CD14-positive monocyte (primary cell): ENCODE data around the gene GNB3. TPM values are rescaled to one million over a fixed set of nuclear protein-coding genes. Genes with fewer than 3 reads are reported as not detected.

Source experiments
- DNase-seq, 3 donors: peaks; one replicate each; pipeline ENCODE4 v3.0.0-alpha.2; 2011 to 2022
- H2AFZ ChIP-seq: 2 replicates; pipeline ENCODE4 v1.6.0; 2012; ENCODE audit warnings: mild to moderate bottlenecking, low read depth, low read length, inconsistent platforms; ENCODE audit not compliant: insufficient read depth, poor library complexity, severe bottlenecking
- H3K27ac ChIP-seq, 2 donors: 1 replicate in 1 of 2; 2 replicates in 1 of 2; pipeline ENCODE4 v1.5.1; 2012 to 2013; ENCODE audit warnings: low read length in 2 of 2, control low read depth in 1 of 2, inconsistent platforms in 1 of 2, low read depth in 1 of 2, mild to moderate bottlenecking in 1 of 2
- H3K27me3 ChIP-seq, 2 donors: one replicate each; pipeline versions ENCODE4 v1.6.0 to v1.6.1; 2011 to 2013; ENCODE audit warnings: low read length in 2 of 2; ENCODE audit not compliant: control insufficient read depth in 2 of 2, insufficient read depth in 2 of 2
- H3K36me3 ChIP-seq, 2 donors: replicated peaks in 1 of 2; 1 replicate in 1 of 2; 2 replicates in 1 of 2; pipeline versions ENCODE4 v1.5.1 to v1.6.1; 2012 to 2013; ENCODE audit warnings: low read length in 2 of 2, control low read depth in 1 of 2, inconsistent platforms in 1 of 2, mild to moderate bottlenecking in 1 of 2; ENCODE audit not compliant: insufficient read depth in 2 of 2, control insufficient read depth in 1 of 2
- H3K4me1 ChIP-seq, 2 donors: 1 replicate in 1 of 2; 2 replicates in 1 of 2; pipeline versions ENCODE4 v1.5.1 to v1.6.1; 2012 to 2013; ENCODE audit warnings: low read length in 2 of 2, control low read depth in 1 of 2, inconsistent platforms in 1 of 2, mild to moderate bottlenecking in 1 of 2, moderate library complexity in 1 of 2; ENCODE audit not compliant: insufficient read depth in 2 of 2, control insufficient read depth in 1 of 2
- H3K4me2 ChIP-seq: replicated peaks from 2 replicates; pipeline ENCODE3; 2012; ENCODE audit warnings: low read length, moderate library complexity, mild to moderate bottlenecking; ENCODE audit not compliant: poor library complexity, severe bottlenecking; ENCODE audit errors: extremely low read depth
- H3K4me3 ChIP-seq, 3 experiments: fragments of 200-600 bp in 1 of 3; sonication (generic) in 1 of 3; replicated peaks in 1 of 3; 1 replicate in 2 of 3; 2 replicates in 1 of 3; pipeline ENCODE4 v1.5.1; 2011 to 2013; ENCODE audit warnings: low read length in 3 of 3, mild to moderate bottlenecking in 3 of 3, control low read depth in 2 of 3, low read depth in 2 of 3, inconsistent platforms in 1 of 3, moderate library complexity in 1 of 3
- H3K79me2 ChIP-seq: 2 replicates; pipeline ENCODE4 v1.6.0; 2012; ENCODE audit warnings: mild to moderate bottlenecking, control low read depth, inconsistent platforms, low read length, moderate library complexity; ENCODE audit not compliant: insufficient read depth
- H3K9ac ChIP-seq: 2 replicates; pipeline ENCODE4 v1.6.0; 2017; ENCODE audit warnings: low read length, mild to moderate bottlenecking; ENCODE audit not compliant: insufficient read depth, poor library complexity, severe bottlenecking
- H3K9me3 ChIP-seq, 2 donors: replicated peaks in 1 of 2; 1 replicate in 1 of 2; 2 replicates in 1 of 2; pipeline versions ENCODE4 v1.5.1 to v1.6.1; 2012 to 2013; ENCODE audit warnings: low read length in 2 of 2, control low read depth in 1 of 2; ENCODE audit not compliant: control insufficient read depth in 1 of 2, insufficient read depth in 1 of 2
- H4K20me1 ChIP-seq: 2 replicates; pipeline ENCODE4 v1.6.0; 2012; ENCODE audit warnings: mild to moderate bottlenecking, low read length, control low read depth, moderate library complexity; ENCODE audit not compliant: insufficient read depth
- H3K27ac Mint-ChIP-seq, 7 donors: one replicate each; pipeline ENCODE4 v1.8.0; 2020; ENCODE audit warnings: mild to moderate bottlenecking in 7 of 7, mixed read lengths in 7 of 7, moderate library complexity in 6 of 7, inconsistent platforms in 2 of 7
- H3K27me3 Mint-ChIP-seq, 3 donors: one replicate each; pipeline ENCODE4 v1.8.0; 2021 to 2022; ENCODE audit warnings: low read depth in 3 of 3, mild to moderate bottlenecking in 3 of 3, mixed read lengths in 3 of 3, moderate library complexity in 3 of 3, inconsistent platforms in 1 of 3
- H3K36me3 Mint-ChIP-seq, 2 donors: one replicate each; pipeline ENCODE4 v1.8.0; 2020; ENCODE audit warnings: mixed read lengths in 2 of 2, inconsistent platforms in 1 of 2, mild to moderate bottlenecking in 1 of 2
- H3K4me1 Mint-ChIP-seq: one replicate; pipeline ENCODE4 v1.8.0; 2020; ENCODE audit warnings: mild to moderate bottlenecking, mixed read lengths
- H3K4me3 Mint-ChIP-seq, 2 donors: one replicate each; pipeline ENCODE4 v1.8.0; 2020; ENCODE audit warnings: mild to moderate bottlenecking in 2 of 2, mixed read lengths in 2 of 2, moderate library complexity in 1 of 2
- H3K9me3 Mint-ChIP-seq, 7 donors: one replicate each; pipeline ENCODE4 v1.8.0; 2020 to 2022; ENCODE audit warnings: mixed read lengths in 7 of 7, mild to moderate bottlenecking in 6 of 7, moderate library complexity in 6 of 7, inconsistent platforms in 2 of 7
- WGBS: methylation state at CpG from one replicate; pipeline ENCODE4 v1.1.5; 2013; ENCODE audit warnings: missing lambda C conversion rate; ENCODE audit not compliant: insufficient coverage; 5-methylcytosine and 5-hydroxymethylcytosine counted together
- intact Hi-C, 2 donors: fragments of 100-400 bp; cut with micrococcal nuclease; formaldehyde crosslinking; loops; one replicate each; pipeline versions ENCODE4 v1.15.0 to v1.15.1; 2023
- polyA plus RNA-seq, 3 donors: library from polyadenylated mRNA; depleted of rRNA in 1 of 3; unstranded in 2 of 3; stranded (reverse) in 1 of 3; fragments of 300-500 nt in 2 of 3; fragments of >200 nt in 1 of 3; fragmentation: Illumina TruSeq in 2 of 3; gene quantifications; 1 replicate in 2 of 3; 2 replicates in 1 of 3; pipeline ENCODE4 v1.2.3, GENCODE V29; 2012 to 2021
- TF ChIP-seq, protein P1 (sequence below): fragments of 200-600 bp; IDR thresholded peaks from one replicate; pipeline ENCODE4 v1.8.0; 2022; ENCODE audit warnings: antibody characterized with exemption, mild to moderate bottlenecking

Gene GNB3
- polyA plus RNA-seq, 3 donors = 0.31 TPM; not detected in 2

- Histone ChIP-seq H3K36me3 (peaks cover 3 to 30% of the 10 kb centered on the region in 2 donors), H3K4me3 (no peak overlapping the region), H3K79me2 (peaks cover 25% of the 10 kb centered on the region), H3K4me2 (no peak overlapping the region), H4K20me1 (no peaks in the 10 kb centered on the region), H2AFZ (no peak overlapping the region), H3K9ac (no peak overlapping the region), H3K27ac (no peak overlapping the region), H3K4me1 (peaks cover 19 to 21% of the 10 kb centered on the region in 2 donors), H3K9me3 (no peaks in the 10 kb centered on the region), H3K27me3 (no peaks in the 10 kb centered on the region)
- Mint-ChIP-seq H3K9me3 (no peaks in the 10 kb centered on the region), H3K36me3 (peaks cover 15 to 37% of the 10 kb centered on the region in 2 donors), H3K4me1 (peaks cover 28% of the 10 kb centered on the region), H3K4me3 (no peak overlapping the region), H3K27me3 (peaks cover 1 to 4% (median 3%) of the 10 kb centered on the region in 3 donors), H3K27ac (peak overlapping the region in 1 of 7 donors; percentile 1)
- intact Hi-C loops = no loop called here
- DNase-seq = no peak
- WGBS = 98% methylated on average over 4 of the region's 7 CpGs
- TF ChIP-seq, protein P1, sequence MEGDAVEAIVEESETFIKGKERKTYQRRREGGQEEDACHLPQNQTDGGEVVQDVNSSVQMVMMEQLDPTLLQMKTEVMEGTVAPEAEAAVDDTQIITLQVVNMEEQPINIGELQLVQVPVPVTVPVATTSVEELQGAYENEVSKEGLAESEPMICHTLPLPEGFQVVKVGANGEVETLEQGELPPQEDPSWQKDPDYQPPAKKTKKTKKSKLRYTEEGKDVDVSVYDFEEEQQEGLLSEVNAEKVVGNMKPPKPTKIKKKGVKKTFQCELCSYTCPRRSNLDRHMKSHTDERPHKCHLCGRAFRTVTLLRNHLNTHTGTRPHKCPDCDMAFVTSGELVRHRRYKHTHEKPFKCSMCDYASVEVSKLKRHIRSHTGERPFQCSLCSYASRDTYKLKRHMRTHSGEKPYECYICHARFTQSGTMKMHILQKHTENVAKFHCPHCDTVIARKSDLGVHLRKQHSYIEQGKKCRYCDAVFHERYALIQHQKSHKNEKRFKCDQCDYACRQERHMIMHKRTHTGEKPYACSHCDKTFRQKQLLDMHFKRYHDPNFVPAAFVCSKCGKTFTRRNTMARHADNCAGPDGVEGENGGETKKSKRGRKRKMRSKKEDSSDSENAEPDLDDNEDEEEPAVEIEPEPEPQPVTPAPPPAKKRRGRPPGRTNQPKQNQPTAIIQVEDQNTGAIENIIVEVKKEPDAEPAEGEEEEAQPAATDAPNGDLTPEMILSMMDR = no peak
These were observed 5.7 kb downstream of the GNB3 start for GRCh38 chr12:6846316-6846869.

- H3K27ac ChIP-seq = no peak overlapping the region
- H3K27ac Mint-ChIP-seq = peak overlapping the region in 2 of 7 donors; percentile 61 to 68
These were observed 7.0 kb downstream of the GNB3 start for GRCh38 chr12:6847676-6848075.

More at GRCh38 chr12:6847676-6848075, 7.0 kb downstream of the GNB3 start:
- H2AFZ ChIP-seq = no peak overlapping the region
- Mint-ChIP-seq H3K4me3 (no peak overlapping the region), H3K4me1 (peaks cover 31% of the 10 kb centered on the region), H3K27me3 (peaks cover 1 to 4% (median 3%) of the 10 kb centered on the region in 3 donors), H3K9me3 (no peaks in the 10 kb centered on the region), H3K36me3 (peaks cover 15 to 37% of the 10 kb centered on the region in 2 donors)
- no peaks in the 10 kb centered on the region for H3K27me3 ChIP-seq
- H3K4me3 ChIP-seq = no peak overlapping the region
- no peak overlapping the region for H3K9ac ChIP-seq
- peaks cover 3 to 30% of the 10 kb centered on the region in 2 donors for H3K36me3 ChIP-seq
- 100% methylated on average over 1 of the region's 2 CpGs for WGBS
- no peak overlapping the region for H3K4me2 ChIP-seq
- no peaks in the 10 kb centered on the region for H4K20me1 ChIP-seq
- TF ChIP-seq, protein P1 = no peak
- peaks cover 25% of the 10 kb centered on the region for H3K79me2 ChIP-seq
- DNase-seq = no peak
- peaks cover 22 to 27% of the 10 kb centered on the region in 2 donors for H3K4me1 ChIP-seq
- intact Hi-C loops = no loop called here
- no peaks in the 10 kb centered on the region for H3K9me3 ChIP-seq
